CMK (cell line): Measurements from ENCODE around the gene CFAP97D1.

Source experiments
- DNase-seq: peaks from one replicate; pipeline ENCODE4 v3.0.0-alpha.2; 2010; ENCODE audit warnings: low read depth

Gene CFAP97D1

GRCh38 chr17:43826206-43826605, 46.0 kb downstream of the CFAP97D1 start:
- DNase-seq = no peak

GRCh38 chr17:43827596-43827995, 47.4 kb downstream of the CFAP97D1 start:
- no peak for DNase-seq

GRCh38 chr17:43829738-43830137, 49.5 kb downstream of the CFAP97D1 start:
- DNase-seq = no peak

GRCh38 chr17:43830510-43831140, 50.4 kb downstream of the CFAP97D1 start:
- DNase-seq = no peak

GRCh38 chr17:43831633-43832032, 51.4 kb downstream of the CFAP97D1 start:
- DNase-seq = no peak

- DNase-seq = no peak
Measured at GRCh38 chr17:43832168-43832975, 52.1 kb downstream of the CFAP97D1 start.

GRCh38 chr17:43832976-43833829, 53.0 kb downstream of the CFAP97D1 start, which contains the start of gene MPP3:
TSS of gene MPP3 (minus strand) at chr17:43833146. CDS start at chr17:43831906, 1,240 bp downstream.
- no peak for DNase-seq

- DNase-seq = no peak
Measured at GRCh38 chr17:43834106-43834505, 53.9 kb downstream of the CFAP97D1 start.
